ENCODE measurements around the gene PLD6.

DNA sequence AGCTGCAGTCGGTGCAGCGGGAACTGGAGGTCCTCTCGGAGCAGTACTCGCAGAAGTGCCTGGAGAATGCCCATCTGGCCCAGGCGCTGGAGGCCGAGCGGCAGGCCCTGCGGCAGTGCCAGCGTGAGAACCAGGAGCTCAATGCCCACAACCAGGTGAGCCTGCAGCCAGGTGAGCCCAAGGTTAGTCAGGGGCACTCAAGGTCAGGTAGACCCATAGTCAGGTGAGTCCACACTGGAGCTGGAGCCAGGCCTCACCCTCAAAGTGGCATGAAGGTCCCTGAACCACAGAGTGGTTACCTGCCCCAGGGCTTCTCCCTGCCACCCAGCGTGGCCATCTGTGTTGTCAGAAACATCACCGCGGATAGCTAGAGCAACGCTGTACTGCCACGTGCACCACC, 32.2 kb downstream of the PLD6 start:
- no peak for TF ChIP-seq POLR2A (IDR thresholded peaks at IDR 0.05; ENCODE audit: extremely low read depth, insufficient read length)
- TF ChIP-seq, protein P1, sequence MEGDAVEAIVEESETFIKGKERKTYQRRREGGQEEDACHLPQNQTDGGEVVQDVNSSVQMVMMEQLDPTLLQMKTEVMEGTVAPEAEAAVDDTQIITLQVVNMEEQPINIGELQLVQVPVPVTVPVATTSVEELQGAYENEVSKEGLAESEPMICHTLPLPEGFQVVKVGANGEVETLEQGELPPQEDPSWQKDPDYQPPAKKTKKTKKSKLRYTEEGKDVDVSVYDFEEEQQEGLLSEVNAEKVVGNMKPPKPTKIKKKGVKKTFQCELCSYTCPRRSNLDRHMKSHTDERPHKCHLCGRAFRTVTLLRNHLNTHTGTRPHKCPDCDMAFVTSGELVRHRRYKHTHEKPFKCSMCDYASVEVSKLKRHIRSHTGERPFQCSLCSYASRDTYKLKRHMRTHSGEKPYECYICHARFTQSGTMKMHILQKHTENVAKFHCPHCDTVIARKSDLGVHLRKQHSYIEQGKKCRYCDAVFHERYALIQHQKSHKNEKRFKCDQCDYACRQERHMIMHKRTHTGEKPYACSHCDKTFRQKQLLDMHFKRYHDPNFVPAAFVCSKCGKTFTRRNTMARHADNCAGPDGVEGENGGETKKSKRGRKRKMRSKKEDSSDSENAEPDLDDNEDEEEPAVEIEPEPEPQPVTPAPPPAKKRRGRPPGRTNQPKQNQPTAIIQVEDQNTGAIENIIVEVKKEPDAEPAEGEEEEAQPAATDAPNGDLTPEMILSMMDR (IDR thresholded peaks at IDR 0.05; ENCODE audit: low read depth, low read length): no peak
